ENCODE data around the gene MAPK1.
"Not testable (repeated sequence)": the region's sequence is repeated elsewhere in the genome, so short reads cannot be mapped to it uniquely, and the experiment has no call there.

The MAPK1 gene

DNA sequence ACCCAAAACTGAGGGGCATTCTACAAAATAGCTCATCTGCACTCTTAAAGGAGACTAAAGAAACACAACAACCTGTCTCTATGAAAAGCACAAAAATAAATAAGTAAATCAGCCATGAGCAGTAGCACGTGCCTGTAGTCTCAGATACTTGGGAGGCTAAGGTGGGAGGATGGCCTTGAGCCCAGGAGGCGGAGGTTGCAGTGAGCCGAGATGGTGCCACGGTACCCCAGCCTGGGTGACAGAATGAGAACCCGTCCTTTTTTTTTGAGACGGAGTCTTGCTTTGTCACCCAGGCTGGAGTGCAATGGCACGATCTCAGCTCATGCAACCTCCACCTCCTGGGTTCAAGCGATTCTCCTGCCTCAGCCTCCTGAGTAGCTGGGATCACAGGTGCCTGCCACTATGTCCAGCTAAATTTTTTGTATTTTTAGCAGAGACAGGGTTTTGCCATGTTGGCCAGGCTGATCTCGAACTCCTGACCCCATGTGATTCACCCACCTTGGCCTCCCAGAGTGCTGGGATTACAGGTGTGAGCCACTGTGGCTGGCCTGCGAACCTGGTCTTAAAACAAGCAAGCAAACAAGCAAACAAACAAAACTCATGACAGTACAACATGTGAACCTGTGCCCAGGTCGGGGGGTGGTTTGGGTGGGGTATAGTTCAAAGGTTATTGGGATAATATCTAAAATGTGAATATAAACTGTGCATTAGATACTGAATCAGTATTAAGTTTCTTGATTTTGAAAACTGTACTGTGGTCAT lies 76.4 kb downstream of the MAPK1 start:
- not testable (repeated sequence) for DNase-seq (ENCODE audit: low read depth in 2 of 2)

DNA sequence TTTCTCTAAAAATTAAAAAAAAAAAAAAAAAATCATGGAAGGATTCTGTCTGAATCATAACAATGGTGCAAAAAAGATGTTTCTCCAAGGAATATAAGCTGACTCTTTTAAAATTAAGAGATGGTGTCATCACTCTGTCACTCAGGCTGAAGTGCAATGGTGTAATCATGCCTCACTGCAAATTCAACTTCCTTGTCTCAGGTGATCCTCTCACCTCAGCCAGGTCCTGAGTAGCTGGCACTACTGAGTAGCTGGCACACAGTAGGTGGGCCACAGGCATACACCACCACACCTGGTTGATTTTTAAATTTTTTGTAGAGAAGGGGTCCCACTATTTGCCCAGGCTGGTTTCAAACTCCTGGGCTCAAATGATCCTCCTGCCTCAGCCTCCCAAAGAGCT lies 77.1 kb downstream of the MAPK1 start:
- DNase-seq (ENCODE audit: low read depth in 2 of 2), result no peak

DNA sequence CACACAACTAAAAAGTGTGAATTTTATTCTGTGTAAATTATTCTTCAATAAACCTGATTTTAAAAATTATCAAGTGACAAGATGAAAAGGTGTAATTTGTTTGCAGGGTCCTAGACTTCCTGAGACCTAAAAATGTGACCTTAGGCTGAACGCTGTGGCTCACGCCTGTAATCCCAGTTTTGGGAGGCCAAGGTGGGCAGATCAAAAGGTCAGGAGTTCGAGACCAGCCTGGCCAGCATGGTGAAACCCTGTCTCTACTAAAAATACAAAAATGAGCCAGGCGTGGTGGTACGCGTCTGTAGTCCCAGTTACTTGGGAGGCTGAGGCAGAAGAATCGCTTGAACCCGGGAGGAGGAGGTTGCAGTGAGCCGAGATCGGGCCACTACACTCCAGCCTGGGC lies 79.9 kb downstream of the MAPK1 start:
- not testable (repeated sequence) for DNase-seq (ENCODE audit: low read depth in 2 of 2)

DNA sequence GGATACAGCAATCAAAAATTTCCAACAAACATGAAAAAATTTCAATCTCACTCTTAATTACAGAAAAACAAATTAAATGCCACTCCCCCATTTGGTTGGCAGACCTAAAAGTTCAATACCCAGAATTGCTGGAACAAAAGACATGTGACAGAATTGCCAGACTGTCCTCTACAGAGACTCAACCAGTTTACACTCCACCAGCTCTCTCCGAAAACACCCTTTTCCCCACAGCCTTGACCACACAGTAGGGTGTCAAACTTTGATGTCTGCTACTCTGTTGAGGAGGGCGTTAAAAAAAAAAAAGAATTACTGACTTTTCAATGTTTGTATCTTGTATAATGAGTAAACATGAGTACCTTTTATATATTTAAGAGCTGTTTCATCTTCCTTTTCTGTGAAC lies 87.2 kb downstream of the MAPK1 start:
- no peak for DNase-seq (ENCODE audit: low read depth in 2 of 2)

DNA sequence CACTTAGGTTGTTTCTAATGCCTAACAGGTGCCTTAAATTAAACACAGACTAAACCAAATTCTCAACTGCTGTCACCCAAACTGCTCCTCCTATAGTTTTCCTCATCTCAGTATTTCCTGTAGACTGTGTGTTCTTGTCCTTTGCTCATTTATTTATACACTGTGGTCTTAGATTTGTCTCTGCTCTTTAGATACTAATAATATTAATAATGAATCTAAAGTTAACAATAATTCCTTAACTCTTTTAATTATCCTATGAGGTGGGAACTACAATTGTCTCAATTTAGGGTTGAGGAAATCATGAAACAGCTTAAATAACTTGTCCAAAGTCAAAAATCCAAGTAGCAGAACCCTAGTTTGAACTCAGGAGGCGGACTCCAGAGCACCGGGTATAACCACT lies 88.0 kb downstream of the MAPK1 start:
- DNase-seq (ENCODE audit: low read depth in 2 of 2), result no peak

DNA sequence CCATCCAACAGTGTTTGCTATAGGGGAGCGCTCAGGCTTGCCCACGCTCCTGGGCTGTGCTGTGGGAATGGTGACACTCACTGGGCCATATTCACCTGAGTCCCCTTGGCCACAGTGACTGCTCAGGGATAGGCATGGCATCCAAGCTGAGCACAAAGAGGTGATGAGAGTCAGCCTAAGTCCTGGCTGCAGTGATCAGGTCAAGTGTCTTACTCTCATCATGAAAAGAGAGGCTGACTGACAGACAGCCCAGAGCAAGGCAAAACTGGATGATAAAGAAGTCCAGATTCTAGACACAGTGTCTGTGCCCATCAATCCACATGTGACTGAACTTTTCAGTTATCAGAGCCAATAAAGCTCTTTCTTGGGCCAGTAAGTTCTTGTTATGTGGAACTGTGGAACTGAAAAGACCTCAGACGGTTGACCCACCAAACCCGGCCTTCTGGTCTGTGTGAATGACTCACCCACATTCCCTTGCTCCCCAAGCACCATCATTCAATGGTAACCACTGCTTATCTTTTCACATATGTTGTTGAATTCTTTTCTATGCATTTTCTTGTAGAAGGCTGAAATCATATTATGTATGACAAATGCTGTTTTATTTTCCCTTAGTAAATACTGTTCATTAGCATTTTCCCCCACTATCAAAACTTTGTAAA lies 88.6 kb downstream of the MAPK1 start:
- DNase-seq (ENCODE audit: low read depth in 2 of 2), result peak; percentile 41 to 44

DNA sequence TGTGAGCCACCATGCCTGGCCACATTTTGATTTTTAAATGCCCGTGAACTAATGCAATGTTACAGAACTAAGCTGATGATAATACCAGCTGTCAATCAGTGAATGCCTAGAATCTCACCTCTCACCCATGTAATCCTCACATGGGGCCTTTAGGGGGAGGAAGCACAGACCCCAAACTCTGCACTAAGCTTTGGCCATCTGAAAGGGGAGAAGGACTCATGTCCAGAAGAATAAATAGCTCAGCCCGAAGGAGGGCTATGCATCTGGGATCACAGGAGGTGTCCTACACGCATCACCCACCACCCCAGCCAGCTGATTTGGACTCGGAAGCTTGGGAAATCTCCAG lies 95.8 kb downstream of the MAPK1 start:
- DNase-seq (ENCODE audit: low read depth in 2 of 2), result no peak

DNA sequence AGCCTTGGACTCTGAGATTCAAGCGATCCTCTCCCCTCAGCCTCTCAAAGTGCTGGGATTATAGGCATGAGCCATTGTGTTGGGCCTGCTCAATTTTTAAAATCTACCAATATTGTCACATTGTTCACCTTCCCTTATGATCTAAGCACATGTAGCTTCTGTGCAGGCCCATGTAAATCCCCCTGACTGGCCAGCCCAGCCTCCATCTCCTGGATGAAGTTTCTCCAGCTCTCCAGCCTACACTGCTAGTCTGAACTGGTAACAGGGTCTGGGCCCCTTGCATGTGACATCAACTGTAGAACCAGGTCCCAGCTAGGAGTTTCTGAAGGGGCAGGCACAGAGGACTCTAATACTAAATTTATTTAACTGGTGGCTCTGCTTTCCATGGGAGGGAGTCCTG lies 99.0 kb downstream of the MAPK1 start:
- DNase-seq (ENCODE audit: low read depth in 2 of 2), result no peak

DNA sequence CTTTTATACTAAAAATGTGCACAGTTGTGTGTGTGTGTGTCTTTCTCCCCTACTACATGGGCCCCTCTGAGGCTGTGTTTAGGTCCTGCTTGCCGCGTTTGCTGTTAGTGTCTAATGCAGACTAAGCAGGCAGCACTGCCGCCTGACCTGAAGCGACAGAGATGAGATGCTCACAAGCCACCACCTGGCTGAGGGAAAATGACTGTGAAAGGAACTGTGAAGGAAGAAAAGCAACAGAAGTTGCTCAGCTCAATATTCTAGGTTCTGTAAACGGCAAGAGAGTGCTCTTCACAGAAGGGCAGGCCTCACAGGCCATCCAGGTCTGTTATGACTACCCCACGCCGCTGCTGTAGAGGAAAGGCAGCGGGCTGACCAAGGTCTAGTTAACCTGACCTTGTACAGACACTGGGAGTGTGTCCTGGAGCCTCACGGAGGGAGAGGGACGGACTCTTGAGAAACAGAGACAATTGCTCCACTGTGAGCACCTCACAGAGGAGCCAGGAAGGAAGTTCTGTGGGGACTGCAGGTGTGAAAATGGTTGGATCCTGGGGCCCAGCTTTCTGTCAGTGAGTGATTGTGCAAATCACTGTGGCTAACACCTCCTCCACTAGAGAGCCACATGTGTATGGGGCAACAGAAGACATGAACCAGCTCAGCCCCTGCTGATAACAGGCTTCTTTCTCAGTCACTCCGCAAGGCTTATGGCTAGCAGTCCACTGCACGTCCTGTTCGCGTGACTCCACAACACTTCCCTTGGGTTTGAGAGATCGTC lies 100.6 kb downstream of the MAPK1 start:
- DNase-seq (ENCODE audit: low read depth in 2 of 2), result no peak

DNA sequence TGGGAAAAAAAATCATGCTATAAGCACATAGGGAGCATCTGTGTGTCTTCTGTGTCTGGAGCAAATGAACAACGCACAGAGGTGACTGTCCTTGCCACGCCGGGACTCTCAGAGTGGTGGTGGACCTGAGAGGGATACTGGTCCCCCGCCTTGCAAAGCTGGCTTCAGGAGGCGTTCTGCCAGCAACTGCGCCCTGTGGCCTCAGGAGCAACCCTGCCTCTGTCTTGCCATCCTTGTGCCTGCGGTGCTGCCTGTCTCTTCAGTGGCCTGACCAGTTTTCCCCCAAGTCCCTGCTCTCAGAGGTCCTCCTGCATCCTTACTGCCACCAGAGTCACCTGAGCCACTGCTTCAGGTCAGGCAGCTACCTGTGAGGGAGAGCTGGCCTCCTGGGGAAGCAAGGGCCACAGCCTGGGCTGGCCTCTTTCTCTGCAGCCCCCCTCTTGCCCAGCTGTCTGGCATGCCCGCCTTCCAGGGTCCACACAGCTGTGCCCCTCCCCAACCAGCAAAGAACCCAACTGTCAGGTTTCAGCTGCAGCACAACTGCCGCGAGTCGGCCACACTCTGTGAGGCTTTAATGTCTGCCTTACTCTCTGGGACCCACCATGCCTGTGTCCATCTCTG lies 101.4 kb downstream of the MAPK1 start:
- DNase-seq (ENCODE audit: low read depth in 2 of 2), result no peak

DNA sequence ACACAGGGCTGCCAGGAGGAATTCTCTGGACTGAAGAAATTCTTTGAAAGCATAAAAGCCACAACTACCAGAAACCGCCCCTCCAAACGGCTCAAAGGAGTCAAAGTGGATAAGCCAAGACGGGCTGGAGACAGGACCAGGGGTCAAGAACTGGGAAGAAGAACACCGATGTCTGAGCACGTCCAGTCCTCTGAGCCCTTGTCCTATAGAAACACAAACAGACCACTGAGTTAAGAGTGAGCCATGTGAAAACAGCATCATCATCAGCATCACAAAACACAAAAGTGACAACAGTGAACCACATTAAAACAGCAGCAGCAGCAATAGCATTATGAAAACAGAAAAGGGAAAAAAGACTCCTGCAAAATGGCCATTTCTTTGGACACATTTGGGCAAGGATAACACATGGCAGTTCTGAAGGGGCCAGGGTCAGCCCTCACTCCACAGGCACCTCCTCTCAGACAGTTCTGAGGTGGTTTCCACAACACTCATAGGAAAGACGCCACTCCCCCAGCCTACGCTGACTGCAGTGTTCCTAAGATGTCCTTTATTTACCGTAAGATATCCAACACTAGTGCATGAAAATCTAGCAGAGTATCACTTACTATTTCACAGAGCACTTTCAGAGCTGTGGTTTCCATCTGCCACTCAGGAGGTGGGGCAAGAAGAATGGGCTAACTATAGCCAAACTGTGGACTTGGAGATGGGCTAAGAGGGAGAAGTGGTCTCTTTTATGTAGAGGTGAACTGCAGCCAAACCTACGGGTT lies 103.2 kb downstream of the MAPK1 start:
- DNase-seq (ENCODE audit: low read depth in 2 of 2), result no peak

DNA sequence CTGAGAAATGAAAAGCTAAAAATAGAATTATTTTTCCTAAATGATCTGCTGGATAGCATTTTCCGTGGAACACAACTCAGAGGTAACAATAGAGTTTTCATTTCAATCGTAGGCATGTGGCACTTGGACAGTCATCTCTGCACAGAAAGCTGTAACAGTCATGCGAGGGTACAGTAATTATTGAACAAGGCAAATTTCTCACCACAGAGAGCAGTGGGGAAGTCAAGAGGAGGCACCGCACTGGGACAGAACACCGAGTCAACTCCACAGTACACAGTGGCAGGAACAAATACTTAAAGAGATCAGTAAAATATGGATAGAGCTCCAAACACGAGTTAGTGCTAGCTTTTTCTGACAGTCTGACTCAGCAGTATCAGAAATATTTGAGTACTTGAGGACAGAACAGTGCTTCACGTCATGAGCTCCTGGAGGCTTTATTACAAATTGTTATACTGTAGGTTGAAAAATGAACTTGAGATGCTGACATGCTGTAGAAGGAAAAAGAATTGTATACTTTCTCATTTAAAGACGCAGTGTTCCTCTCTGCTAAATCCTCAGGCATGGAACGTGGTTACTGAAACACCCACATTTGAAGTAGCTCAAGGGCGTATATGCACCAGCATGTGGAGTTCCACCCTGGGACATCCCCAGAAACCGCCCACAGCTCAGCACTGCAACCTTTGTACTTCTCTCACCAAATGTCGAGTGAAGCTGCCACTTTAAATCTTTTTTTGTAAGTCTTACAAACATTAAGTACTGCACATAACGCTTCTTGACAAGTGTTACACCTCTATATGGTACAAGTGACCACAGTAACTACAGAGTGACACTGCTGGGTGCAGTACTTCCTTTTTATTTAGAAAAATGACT lies 104.5 kb downstream of the MAPK1 start:
- no peak for DNase-seq (ENCODE audit: low read depth in 2 of 2)

DNA sequence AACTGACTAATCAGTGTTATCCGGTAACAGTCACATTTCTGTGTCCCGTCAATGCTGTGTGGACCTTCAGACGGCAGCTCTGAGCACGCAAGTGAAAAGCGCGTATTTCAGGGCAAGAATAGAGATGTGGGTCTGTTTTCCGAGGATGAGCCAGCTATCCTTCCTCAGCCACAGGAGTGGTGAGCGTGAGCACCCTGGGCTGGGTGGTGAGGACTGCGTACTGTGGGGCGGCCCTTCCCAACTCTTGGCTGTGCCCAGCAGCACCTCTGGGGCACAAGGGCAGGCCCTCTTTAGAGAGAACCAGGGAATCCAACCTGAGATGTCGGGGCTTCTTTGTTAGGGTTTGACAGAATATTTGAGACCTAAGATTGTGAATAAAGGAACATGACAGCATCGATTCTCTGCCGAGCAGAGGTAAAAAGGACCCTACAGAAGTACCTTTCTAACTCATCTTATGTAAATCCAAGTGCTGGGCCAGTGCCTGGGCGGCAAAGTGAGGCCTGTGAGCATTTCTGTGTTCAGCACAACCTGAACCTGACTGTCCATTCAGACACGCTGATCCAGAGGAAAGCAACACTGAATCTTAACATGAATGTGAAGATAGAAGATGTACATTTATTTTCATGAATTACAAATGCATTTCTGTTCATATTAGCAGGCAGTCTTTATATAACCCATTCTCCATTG lies 105.3 kb downstream of the MAPK1 start:
- no peak for DNase-seq (ENCODE audit: low read depth in 2 of 2)

DNA sequence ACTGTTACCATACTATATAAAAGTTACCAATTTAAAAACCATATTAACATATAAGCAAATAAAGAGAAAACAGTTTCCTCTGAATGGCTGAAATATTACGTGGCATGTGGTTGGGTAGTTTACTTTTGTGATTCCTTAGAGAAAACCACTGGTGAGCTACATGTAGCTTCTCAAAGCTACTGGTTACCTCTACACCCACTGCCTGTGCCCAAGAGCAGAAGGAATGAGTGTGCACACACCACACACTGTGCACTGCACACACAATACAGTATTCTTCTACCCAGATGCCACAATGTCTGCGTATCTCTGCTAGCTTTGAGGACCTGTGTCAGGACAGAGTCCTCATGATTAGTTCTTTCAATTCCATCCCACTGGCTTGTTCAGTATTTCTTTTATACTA lies 106.4 kb downstream of the MAPK1 start:
- DNase-seq (ENCODE audit: low read depth in 2 of 2), result no peak

DNA sequence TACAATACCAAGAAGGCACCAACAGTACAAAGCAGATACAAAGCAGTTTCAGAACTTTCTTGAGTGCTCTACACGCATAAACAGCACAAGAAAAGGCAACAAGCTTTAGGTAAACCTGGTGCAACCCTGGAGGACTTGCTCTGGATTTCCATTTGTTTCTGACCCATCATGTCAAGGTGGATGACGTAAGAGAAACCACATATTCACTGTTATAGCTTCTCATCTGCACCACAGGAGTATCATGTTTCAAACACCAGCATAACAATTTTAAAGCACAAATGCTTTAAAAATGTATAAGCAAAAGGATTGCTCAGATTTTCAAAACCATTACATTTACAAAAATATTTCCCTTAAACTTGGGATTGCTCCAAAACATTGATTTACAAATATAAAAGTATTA lies 106.8 kb downstream of the MAPK1 start:
- DNase-seq (ENCODE audit: low read depth in 2 of 2), result peak; percentile 65 to 67

DNA sequence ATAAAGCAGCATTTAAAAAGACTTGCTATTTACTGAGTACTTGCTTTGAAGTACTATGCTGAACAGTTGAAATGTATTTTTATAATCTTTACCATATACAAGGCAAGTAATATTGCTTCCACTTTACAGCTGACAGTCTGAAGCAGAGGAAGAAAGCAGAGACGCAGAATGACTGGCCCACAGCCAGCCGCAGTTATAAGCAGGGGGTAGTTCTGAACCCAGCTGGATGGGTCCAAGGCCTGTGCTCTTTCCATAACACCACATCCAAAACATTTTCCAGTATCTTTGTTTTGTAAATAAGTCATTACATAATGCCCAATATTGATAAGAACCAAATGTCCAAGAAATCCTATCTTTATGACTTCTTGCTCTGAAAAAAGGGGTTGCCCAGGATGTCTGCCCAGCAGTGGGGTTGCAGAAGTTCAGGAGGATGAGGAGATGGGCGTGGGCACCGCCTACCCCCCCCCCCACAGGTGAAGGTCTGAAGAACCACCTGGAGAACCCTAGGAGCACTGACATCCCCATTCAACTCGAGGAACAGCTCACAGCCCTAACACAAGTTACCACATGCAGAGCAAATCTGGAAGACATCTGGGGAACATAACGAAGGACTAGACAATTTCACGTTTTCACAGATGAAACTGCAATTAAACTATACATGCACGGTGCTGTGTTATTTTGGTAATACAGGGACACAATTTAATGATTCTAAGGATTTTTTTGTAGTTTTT lies 107.6 kb downstream of the MAPK1 start:
- DNase-seq (ENCODE audit: low read depth in 2 of 2), result no peak

DNA sequence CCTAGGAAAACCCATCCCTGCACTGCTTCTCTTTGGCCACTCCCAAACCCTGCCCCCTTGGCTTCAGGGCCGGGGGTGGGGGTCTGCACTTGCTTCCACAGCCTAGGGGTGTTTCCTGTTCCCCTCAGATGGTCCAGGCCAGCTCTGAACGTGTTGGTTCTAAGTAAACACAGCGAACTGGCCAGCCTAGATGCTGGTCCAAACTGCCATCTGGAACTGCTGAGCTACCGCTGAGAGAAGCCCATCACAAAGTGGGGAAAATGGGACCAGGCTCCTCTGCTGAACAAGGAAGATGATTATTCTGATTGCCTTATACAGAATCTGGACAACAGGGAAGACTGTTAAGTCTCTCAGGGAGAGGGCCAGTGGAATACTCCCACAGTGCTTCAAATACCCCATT lies 108.4 kb downstream of the MAPK1 start:
- no peak for DNase-seq (ENCODE audit: low read depth in 2 of 2)

DNA sequence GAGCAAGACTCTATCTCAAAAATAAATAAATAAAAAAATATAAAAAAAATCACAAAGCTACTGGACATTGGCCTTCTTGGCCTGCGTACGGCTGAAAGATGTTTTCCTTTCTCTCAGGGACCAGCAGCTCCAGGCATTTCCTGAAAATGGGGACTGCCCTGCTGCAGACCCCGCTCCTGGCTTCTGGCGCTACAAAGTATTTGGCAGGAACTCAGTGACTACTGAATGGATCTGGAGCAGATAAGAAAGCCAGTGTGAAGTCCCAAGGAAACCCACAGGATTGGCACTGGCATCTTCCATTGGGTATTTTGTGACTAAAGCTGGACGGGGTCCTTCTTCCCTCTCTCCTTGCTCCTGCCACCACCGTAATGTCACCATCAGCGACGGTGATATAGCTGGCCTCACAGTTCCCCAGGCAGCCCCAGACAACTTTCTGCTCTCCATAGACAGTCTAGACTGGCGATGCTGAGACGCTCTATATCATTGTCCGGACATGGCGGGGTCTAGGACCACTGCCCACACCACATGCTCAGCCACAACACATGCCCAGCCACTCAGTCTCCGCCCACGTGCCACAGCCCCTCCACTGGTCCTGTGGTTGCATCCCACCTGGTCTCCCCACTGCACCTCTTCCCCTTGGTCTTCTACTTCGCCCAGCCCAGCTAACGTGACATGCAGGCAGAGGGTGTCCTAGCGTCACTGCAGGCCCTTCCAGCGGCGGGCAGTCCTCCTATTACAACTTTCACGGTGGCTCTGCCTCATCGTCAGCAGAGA lies 109.2 kb downstream of the MAPK1 start:
- DNase-seq (ENCODE audit: low read depth in 2 of 2), result no peak

DNA sequence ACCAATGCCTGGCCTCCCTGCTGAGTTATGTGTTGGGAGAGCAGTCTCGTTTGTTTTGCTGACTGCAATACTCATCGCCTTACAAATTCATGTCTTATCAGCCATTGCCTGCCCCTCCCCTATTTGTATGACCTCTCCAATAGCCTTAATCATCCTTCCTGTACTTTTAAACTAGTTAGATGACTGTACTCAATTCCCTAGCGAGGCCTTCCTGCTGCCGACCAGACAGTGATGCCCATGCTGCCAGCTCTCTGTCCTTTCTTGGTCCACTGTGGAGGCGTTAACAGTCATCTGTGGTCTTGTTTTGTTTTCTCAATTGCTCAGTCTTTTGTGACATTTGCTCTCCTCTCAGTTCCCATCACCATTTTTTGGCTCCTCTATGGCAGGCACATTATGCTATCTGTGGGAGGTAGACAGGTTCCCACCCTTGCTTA lies 111.6 kb downstream of the MAPK1 start:
- no peak for DNase-seq (ENCODE audit: low read depth in 2 of 2)
